Adrenal gland (tissue), 12 donors: Measurements from ENCODE around the gene PRDM16. TPM values are rescaled to one million over a fixed set of nuclear protein-coding genes. Genes with fewer than 3 reads are reported as not detected.

Experiments used
- DNase-seq, 7 donors: peaks; one replicate each; pipeline ENCODE4 v3.0.0-alpha.2; 2019 to 2020
- H3K27ac ChIP-seq, 5 donors: fragments of 200-600 bp; sonication (generic) in 4 of 5; 1 replicate in 3 of 5; 2 replicates in 2 of 5; pipeline versions ENCODE4 v1.5.1 to v1.8.0; 2016 to 2020; ENCODE audit warnings: mild to moderate bottlenecking in 1 of 5
- H3K27me3 ChIP-seq: fragments of 200-600 bp; 2 replicates; pipeline ENCODE4 v1.8.0; 2021
- H3K36me3 ChIP-seq, 2 donors: fragments of 200-600 bp; replicated peaks in 1 of 2; 1 replicate in 1 of 2; 2 replicates in 1 of 2; pipeline versions ENCODE4 v1.5.1 to v1.8.0; 2018 to 2022
- H3K4me1 ChIP-seq, 2 donors: fragments of 200-600 bp; replicated peaks in 1 of 2; 1 replicate in 1 of 2; 2 replicates in 1 of 2; pipeline versions ENCODE4 v1.5.1 to v1.8.0; 2018 to 2021
- H3K4me3 ChIP-seq, 4 donors: fragments of 200-600 bp; sonication (generic) in 3 of 4; one replicate each; pipeline ENCODE4 v1.5.1; 2016 to 2018
- H3K9me3 ChIP-seq, 3 donors: fragments of 200-600 bp; sonication (generic) in 1 of 3; replicated peaks in 1 of 3; 1 replicate in 2 of 3; 2 replicates in 1 of 3; pipeline versions ENCODE4 v1.5.1 to v1.8.0; 2016 to 2021
- POLR2A ChIP-seq, 2 donors: fragments of 450-650 bp; IDR thresholded peaks; one replicate each; pipeline ENCODE4 v1.6.1; 2017; ENCODE audit warnings: antibody characterized with exemption in 2 of 2, mild to moderate bottlenecking in 2 of 2, moderate library complexity in 1 of 2
- WGBS, 4 donors: extraction: QIAGEN DNeasy Blood & Tissue Kit in 2 of 4; methylation state at CpG; one replicate each; pipeline versions ENCODE4 v1.1.5 to v1.1.7; 2013 to 2017; 5-methylcytosine and 5-hydroxymethylcytosine counted together
- intact Hi-C, 2 donors: fragments of 100-400 bp; cut with DNase I; formaldehyde crosslinking; loops; one replicate each; pipeline versions ENCODE4 v1.14.1 to v1.15.0; 2022 to 2023
- polyA plus RNA-seq, 3 donors: library from polyadenylated mRNA; stranded (reverse); fragments of 200-250 nt in 2 of 3; fragments of 350-450 nt in 1 of 3; fragmentation: Illumina TruSeq in 1 of 3; extraction: RNeasy Lipid Tissue Mini Kit (QIAGEN cat#74804) in 1 of 3; gene quantifications; one replicate each; pipeline ENCODE4 v1.2.3, GENCODE V29; 2013 to 2014
- total RNA-seq, 9 donors: library from RNA; depleted of rRNA in 4 of 9; stranded (reverse); fragments of >200 nt in 4 of 9; fragments of 120-200 nt in 1 of 9; fragmentation: NEBNext Ultra II Directional in 1 of 9; extraction: Animal tissue kit (Norgen Biotek cat#: 25700) in 1 of 9; gene quantifications; one replicate each; pipeline versions ENCODE4 v1.1.0 to v1.2.4, GENCODE V29; 2013 to 2023
- TF ChIP-seq, protein P1 (sequence below), 6 experiments: fragments of 450-650 bp in 4 of 6; fragments of 200-600 bp in 2 of 6; sonication (generic) in 1 of 6; IDR thresholded peaks; 1 replicate in 5 of 6; 2 replicates in 1 of 6; pipeline versions ENCODE4 v1.5.1 to v1.8.0; 2016 to 2021; ENCODE audit warnings: antibody characterized with exemption in 6 of 6, mild to moderate bottlenecking in 2 of 6, moderate library complexity in 1 of 6
- donor health status: healthy with polysubstance abuse.
- donor health status: Bipolar disorder and iron deficiency.
- donor health status: DM: yes; HTN: yes; CAD: no.
- donor health status: DM: no; HTN: no; CAD: no.
- donor health status: DM: no; HTN: no; CAD: no.
- donor health status: DM: yes; HTN: yes; CAD: no.

Gene PRDM16
- total and polyA plus RNA-seq, 12 donors: 0.04 to 2.8 (median 0.61) TPM; not detected in 1

DNA sequence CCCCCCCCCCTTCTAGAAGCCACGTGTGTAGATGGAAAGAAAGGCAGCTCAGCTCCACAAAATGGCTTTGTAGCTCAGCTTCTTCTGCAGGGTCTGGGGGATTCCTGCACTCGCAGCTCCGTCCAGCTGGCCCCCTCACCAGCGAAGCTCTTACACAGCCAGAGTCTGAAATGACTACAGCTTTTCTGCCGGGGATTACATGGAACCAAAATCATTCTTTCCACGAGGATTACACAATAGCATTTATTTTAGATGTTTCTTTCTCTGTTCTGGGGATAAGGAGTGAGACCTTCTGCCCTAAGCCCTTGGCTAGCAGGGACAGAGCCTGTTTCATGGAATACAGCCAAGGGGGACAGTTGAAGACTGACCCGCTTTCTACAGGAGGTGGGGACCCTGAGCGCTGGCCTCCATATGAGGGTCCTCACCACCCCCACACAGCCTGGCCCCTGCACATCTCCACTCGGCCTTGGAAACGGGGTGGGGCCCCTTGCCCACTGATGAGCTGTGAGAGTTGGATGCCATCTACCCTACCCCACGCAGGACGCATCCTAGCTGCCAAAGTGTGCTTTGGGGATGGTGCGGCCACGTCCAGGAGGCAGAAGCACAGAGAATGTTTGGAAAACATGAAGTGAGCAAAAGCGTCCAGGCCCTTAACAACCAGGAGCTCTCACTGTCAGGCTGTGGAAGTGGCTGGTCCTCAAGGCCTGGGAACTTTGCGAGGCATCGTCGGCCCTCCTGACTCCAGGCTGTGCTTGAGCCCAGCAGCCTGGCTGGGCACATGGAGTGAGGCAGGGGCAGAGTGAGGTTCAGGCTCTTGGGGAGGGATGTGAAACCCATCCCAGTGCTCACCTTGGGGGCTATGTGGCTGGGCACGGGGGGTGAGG, 33.2 kb upstream of the PRDM16 start:
- no peaks in the 10 kb centered on the region for H3K9me3 ChIP-seq
- no peak for DNase-seq
- 67 to 74% (median 70%) methylated on average over 16 to 19 of the region's 19 CpGs for WGBS, 4 donors
- TF ChIP-seq, protein P1, sequence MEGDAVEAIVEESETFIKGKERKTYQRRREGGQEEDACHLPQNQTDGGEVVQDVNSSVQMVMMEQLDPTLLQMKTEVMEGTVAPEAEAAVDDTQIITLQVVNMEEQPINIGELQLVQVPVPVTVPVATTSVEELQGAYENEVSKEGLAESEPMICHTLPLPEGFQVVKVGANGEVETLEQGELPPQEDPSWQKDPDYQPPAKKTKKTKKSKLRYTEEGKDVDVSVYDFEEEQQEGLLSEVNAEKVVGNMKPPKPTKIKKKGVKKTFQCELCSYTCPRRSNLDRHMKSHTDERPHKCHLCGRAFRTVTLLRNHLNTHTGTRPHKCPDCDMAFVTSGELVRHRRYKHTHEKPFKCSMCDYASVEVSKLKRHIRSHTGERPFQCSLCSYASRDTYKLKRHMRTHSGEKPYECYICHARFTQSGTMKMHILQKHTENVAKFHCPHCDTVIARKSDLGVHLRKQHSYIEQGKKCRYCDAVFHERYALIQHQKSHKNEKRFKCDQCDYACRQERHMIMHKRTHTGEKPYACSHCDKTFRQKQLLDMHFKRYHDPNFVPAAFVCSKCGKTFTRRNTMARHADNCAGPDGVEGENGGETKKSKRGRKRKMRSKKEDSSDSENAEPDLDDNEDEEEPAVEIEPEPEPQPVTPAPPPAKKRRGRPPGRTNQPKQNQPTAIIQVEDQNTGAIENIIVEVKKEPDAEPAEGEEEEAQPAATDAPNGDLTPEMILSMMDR (IDR thresholded peaks at IDR 0.05): no peak
- TF ChIP-seq POLR2A (IDR thresholded peaks at IDR 0.05): no peak
- H3K27ac ChIP-seq: no peak overlapping the region
- intact Hi-C loops: no loop called here
- H3K27me3 ChIP-seq: peaks cover 16% of the 10 kb centered on the region
- no peaks in the 10 kb centered on the region for H3K4me1 ChIP-seq
- no peaks in the 10 kb centered on the region for H3K36me3 ChIP-seq
- H3K4me3 ChIP-seq: no peak overlapping the region

DNA sequence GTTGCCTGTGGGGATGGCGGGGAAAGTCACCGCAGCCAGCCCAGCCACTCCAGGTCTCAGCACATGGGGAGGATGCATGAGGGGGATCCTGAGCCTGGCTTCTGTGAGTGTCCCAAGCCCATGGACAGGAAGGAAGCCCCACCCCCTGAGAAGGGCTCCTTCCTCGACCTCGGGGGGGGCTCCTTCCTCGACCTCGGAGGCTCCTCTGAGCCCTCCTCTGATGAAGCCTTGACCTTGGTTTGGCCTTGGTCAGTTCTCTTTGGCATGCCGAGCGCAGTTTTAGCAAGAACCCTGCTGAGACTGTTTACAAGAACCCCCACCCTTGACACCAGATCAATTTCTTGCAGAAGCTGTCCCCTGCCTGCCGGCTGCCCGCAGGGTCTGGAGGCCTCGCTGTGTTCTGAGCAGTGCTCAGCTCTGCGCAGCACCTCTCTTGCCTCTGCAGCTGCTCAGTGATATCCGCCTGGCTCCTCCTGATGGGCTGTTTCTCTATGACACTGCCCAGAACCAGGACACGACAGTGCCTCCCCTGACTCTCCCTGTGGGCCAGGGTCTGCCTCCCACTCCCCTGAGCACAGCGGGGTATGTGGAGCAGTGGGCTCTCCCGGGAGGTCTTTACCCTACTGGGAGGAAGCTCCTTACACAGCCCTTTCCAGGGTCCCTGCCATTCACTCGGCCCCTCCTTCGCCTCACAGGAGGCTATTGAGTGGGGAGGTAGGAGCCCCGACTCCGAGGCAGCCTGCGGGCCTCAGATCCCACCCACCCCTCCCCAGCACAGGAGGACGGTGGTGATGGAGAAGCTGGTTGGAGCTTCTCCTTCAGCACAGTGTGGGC, 32.3 kb upstream of the PRDM16 start:
- Histone ChIP-seq H3K4me3 (no peak overlapping the region), H3K27ac (no peak overlapping the region), H3K4me1 (no peaks in the 10 kb centered on the region), H3K9me3 (no peaks in the 10 kb centered on the region), H3K27me3 (peaks cover 20% of the 10 kb centered on the region), H3K36me3 (no peaks in the 10 kb centered on the region)
- DNase-seq: no peak
- no peak for TF ChIP-seq POLR2A (IDR thresholded peaks at IDR 0.05)
- TF ChIP-seq, protein P1 (IDR thresholded peaks at IDR 0.05): no peak
- intact Hi-C loops: no loop called here
- 31 to 54% (median 42%) methylated on average over 8 to 22 of the region's 22 CpGs for WGBS, 4 donors

DNA sequence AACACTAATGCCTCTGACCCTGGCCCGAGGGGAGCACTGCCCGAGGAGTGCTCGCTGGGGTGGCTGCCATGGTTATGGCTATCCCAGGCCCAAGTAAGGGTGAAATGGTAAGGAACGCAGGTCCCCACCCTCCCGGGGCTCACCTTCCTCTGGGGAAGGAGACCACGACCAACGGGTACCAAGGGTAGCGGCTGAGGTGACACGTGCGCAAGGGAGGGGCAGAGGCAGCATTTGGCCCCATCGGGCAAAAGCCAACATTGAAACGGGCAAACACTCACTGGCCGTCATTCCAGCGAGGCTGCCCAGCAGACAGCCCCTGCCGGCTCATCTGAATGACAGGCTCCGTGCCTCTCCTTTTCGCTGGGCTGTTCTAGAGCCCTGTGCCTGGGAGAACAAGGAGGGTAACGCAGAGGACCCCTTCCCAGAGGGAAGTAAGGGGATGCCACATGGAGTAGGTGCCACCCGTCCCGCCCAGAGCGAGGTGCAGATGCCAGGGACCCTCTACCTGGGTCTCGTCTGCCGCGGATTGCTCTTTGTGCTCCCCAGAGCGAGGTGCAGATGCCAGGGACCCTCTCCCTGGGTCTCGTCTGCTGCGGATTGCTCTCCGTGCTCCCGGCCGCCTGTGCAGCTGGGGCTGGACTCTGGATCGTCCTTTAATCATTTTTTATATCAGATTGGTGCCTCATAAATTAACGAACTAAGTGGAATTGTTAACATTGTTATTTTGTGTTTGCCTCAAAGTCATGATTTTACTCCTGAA, 31.5 kb upstream of the PRDM16 start:
- WGBS, 4 donors: 79 to 82% (median 82%) methylated on average over 23 to 32 of the region's 32 CpGs
- DNase-seq: no peak
- Histone ChIP-seq H3K9me3 (no peaks in the 10 kb centered on the region), H3K4me3 (no peak overlapping the region), H3K4me1 (no peaks in the 10 kb centered on the region), H3K27me3 (peaks cover 20% of the 10 kb centered on the region), H3K27ac (no peak overlapping the region), H3K36me3 (no peaks in the 10 kb centered on the region)
- no peak for TF ChIP-seq POLR2A (IDR thresholded peaks at IDR 0.05)
- TF ChIP-seq, protein P1 (IDR thresholded peaks at IDR 0.05): no peak
- intact Hi-C loops: no loop called here
